Keratinocyte (primary cell): ENCODE results near the gene KCNMA1. TPM values are rescaled to one million over a fixed set of nuclear protein-coding genes. Genes with fewer than 3 reads are reported as not detected.

Experiments
- DNase-seq: peaks from one replicate; pipeline ENCODE4 v3.0.0-alpha.2; 2011; ENCODE audit warnings: low read depth, missing footprints, low spot score
- FAIRE-seq: peaks from 2 replicates; lab custom pipeline; 2011; peaks lifted over from hg19 to GRCh38; lab: Jason Lieb, UNC
- H2AFZ ChIP-seq: 2 replicates; pipeline ENCODE4 v1.6.0; 2012; ENCODE audit warnings: low read length, control low read depth, inconsistent platforms; ENCODE audit not compliant: control insufficient read depth
- H3K27ac ChIP-seq: 2 replicates; pipeline ENCODE4 v1.5.1; 2011; ENCODE audit warnings: low read length; ENCODE audit not compliant: control insufficient read depth, insufficient read depth
- H3K27me3 ChIP-seq: 3 replicates; pipeline ENCODE4 v1.6.0; 2011; ENCODE audit warnings: low read length; ENCODE audit not compliant: control insufficient read depth, insufficient read depth; ENCODE audit errors: extremely low read depth
- H3K36me3 ChIP-seq, 2 experiments: 2 replicates in 1 of 2; 3 replicates in 1 of 2; pipeline ENCODE4 v1.5.1; 2011; ENCODE audit warnings: low read length in 2 of 2, mild to moderate bottlenecking in 1 of 2; ENCODE audit not compliant: control insufficient read depth in 2 of 2, insufficient read depth in 2 of 2; ENCODE audit errors: extremely low read depth in 1 of 2
- H3K4me1 ChIP-seq: 3 replicates; pipeline ENCODE4 v1.5.1; 2011; ENCODE audit warnings: low read length; ENCODE audit not compliant: control insufficient read depth, insufficient read depth; ENCODE audit errors: extremely low read depth
- H3K4me2 ChIP-seq: 3 replicates; pipeline ENCODE4 v1.6.0; 2011; ENCODE audit warnings: low read depth, low read length; ENCODE audit not compliant: control insufficient read depth, insufficient read depth; ENCODE audit errors: extremely low read depth
- H3K4me3 ChIP-seq, 3 experiments: fragments of 200-600 bp in 1 of 3; sonication (generic) in 1 of 3; 2 replicates in 2 of 3; 3 replicates in 1 of 3; pipeline ENCODE4 v1.5.1; 2011 to 2016; ENCODE audit warnings: low read length in 3 of 3, mild to moderate bottlenecking in 3 of 3, control low read depth in 2 of 3, inconsistent platforms in 1 of 3, low read depth in 1 of 3, mixed read lengths in 1 of 3, mixed run types in 1 of 3, moderate library complexity in 1 of 3; ENCODE audit not compliant: control insufficient read depth in 2 of 3, insufficient read depth in 2 of 3; ENCODE audit errors: extremely low read depth in 1 of 3
- H3K79me2 ChIP-seq: 2 replicates; pipeline ENCODE4 v1.6.0; 2012; ENCODE audit warnings: low read length; ENCODE audit not compliant: control insufficient read depth, insufficient read depth
- H3K9ac ChIP-seq: 3 replicates; pipeline ENCODE4 v1.6.0; 2011; ENCODE audit warnings: low read length; ENCODE audit not compliant: control insufficient read depth, insufficient read depth; ENCODE audit errors: extremely low read depth
- H3K9me1 ChIP-seq: 3 replicates; pipeline ENCODE4 v1.6.0; 2011; ENCODE audit warnings: low read length; ENCODE audit not compliant: control insufficient read depth, insufficient read depth; ENCODE audit errors: extremely low read depth
- H3K9me3 ChIP-seq: 2 replicates; pipeline ENCODE4 v1.5.1; 2012; ENCODE audit warnings: low read depth, low read length; ENCODE audit not compliant: control insufficient read depth
- H4K20me1 ChIP-seq: 3 replicates; pipeline ENCODE4 v1.6.0; 2011; ENCODE audit warnings: low read length; ENCODE audit not compliant: control insufficient read depth, insufficient read depth; ENCODE audit errors: extremely low read depth
- EZH2 ChIP-seq: IDR thresholded peaks from one replicate; pipeline ENCODE4 v1.6.1; 2012; ENCODE audit warnings: inconsistent platforms, mild to moderate bottlenecking, low read length, moderate library complexity
- dilution Hi-C: fragments of 300-500 bp; cut with MboI; formaldehyde crosslinking; loops from one replicate; pipeline ENCODE4 v1.7.0; 2020; ENCODE audit warnings: low sequenced_read_pairs; ENCODE audit not compliant: extremely low pct_ligation_motif_present
- polyA plus RNA-seq, 5 experiments: library from polyadenylated mRNA; depleted of rRNA in 3 of 5; stranded (reverse) in 3 of 5; stranded (forward) in 1 of 5; unstranded in 1 of 5; fragments of >200 nt; gene quantifications; 1 replicate in 1 of 5; 2 replicates in 3 of 5; 3 replicates in 1 of 5; pipeline versions ENCODE4 v1.2.1 to v1.2.3, GENCODE V29; 2011 to 2012; ENCODE audit warnings: missing spikeins in 2 of 5, low read depth in 1 of 5, low replicate concordance in 1 of 5
- TF ChIP-seq, protein P1 (sequence below), 3 experiments: IDR thresholded peaks in 1 of 3; conservative IDR thresholded peaks in 1 of 3; optimal IDR thresholded peaks in 1 of 3; 2 replicates in 2 of 3; 3 replicates in 1 of 3; pipeline versions ENCODE3 to v1.5.1; 2011; ENCODE audit warnings: low read length in 3 of 3, mild to moderate bottlenecking in 3 of 3, moderate library complexity in 2 of 3, control low read depth in 1 of 3, inconsistent platforms in 1 of 3; ENCODE audit not compliant: insufficient read depth in 2 of 3; ENCODE audit errors: extremely low read depth in 1 of 3

KCNMA1 gene
- polyA plus RNA-seq, 1 donor (not counting 4 experiments of a cell fraction or from before 2014, with no cell fraction given): 6.3 TPM

DNA sequence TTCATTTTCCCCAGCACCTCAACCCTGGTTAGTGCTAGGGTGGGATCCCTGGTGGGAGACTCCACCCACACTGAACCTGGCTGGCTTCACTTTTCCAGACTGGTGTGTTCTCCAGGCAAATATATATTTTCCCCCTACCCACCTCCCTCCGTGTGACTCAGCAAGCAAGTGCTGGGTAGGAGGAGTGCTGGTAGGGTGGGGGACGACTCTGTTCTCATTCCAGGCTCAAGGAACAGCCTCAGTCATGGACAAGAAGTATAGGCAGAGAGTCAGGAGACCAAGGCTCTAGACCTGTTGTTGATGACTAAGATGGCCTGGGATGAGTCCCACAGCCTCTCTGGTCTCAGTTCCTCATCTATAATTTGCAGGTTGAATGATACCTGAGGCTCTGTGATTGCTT is 328.1 kb downstream of the KCNMA1 start:
- Histone ChIP-seq H3K4me3 (no peak overlapping the region), H3K4me2 (no peak overlapping the region), H3K36me3 (no peaks in the 10 kb centered on the region), H3K4me1 (no peaks in the 10 kb centered on the region), H3K27me3 (peaks cover 3% of the 10 kb centered on the region), H3K27ac (no peak overlapping the region), H3K9me1 (no peaks in the 10 kb centered on the region), H3K9me3 (no peaks in the 10 kb centered on the region), H4K20me1 (no peaks in the 10 kb centered on the region), H3K79me2 (no peaks in the 10 kb centered on the region), H3K9ac (no peak overlapping the region), H2AFZ (no peak overlapping the region)
- dilution Hi-C loops: no loop called here
- DNase-seq (no peak), FAIRE-seq (no peak)
- TF ChIP-seq EZH2: no peak
- TF ChIP-seq, protein P1, sequence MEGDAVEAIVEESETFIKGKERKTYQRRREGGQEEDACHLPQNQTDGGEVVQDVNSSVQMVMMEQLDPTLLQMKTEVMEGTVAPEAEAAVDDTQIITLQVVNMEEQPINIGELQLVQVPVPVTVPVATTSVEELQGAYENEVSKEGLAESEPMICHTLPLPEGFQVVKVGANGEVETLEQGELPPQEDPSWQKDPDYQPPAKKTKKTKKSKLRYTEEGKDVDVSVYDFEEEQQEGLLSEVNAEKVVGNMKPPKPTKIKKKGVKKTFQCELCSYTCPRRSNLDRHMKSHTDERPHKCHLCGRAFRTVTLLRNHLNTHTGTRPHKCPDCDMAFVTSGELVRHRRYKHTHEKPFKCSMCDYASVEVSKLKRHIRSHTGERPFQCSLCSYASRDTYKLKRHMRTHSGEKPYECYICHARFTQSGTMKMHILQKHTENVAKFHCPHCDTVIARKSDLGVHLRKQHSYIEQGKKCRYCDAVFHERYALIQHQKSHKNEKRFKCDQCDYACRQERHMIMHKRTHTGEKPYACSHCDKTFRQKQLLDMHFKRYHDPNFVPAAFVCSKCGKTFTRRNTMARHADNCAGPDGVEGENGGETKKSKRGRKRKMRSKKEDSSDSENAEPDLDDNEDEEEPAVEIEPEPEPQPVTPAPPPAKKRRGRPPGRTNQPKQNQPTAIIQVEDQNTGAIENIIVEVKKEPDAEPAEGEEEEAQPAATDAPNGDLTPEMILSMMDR (optimal IDR thresholded peaks at IDR 0.05 in 1 of 3, IDR thresholded peaks at IDR 0.05 in 1 of 3, conservative IDR thresholded peaks at IDR 0.05 in 1 of 3; ENCODE audit: extremely low read depth in 1 of 3, insufficient read depth in 2 of 3, low read length in 3 of 3): no peak

DNA sequence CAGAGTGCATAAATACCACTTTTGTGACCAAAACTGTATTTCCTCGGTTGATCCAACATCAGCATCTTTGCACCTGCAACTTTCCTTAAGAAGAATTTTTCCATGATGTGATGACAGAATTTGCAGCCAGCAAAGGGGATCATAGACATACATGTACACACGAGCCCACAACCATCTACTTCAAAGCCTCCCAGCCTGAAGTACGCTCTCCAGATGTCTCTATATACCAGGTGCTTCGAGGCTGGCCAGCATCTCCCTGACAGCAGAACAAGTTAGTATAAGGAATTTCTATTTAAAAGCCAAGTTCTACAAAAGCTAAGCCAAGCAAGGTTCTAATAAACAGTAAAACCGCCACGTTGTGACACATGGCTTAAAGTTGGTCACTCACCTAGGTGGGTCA is 328.5 kb downstream of the KCNMA1 start:
- Histone ChIP-seq H3K79me2 (no peaks in the 10 kb centered on the region), H3K27ac (no peak overlapping the region), H3K27me3 (peaks cover 3% of the 10 kb centered on the region), H3K4me2 (no peak overlapping the region), H3K9ac (no peak overlapping the region), H3K9me3 (no peaks in the 10 kb centered on the region), H4K20me1 (no peaks in the 10 kb centered on the region), H3K4me3 (no peak overlapping the region), H3K9me1 (no peaks in the 10 kb centered on the region), H3K4me1 (no peaks in the 10 kb centered on the region), H2AFZ (no peak overlapping the region), H3K36me3 (no peaks in the 10 kb centered on the region)
- no peak for TF ChIP-seq EZH2
- TF ChIP-seq, protein P1 (optimal IDR thresholded peaks at IDR 0.05 in 1 of 3, IDR thresholded peaks at IDR 0.05 in 1 of 3, conservative IDR thresholded peaks at IDR 0.05 in 1 of 3; ENCODE audit: extremely low read depth in 1 of 3, insufficient read depth in 2 of 3, low read length in 3 of 3): no peak
- DNase-seq (no peak), FAIRE-seq (no peak)
- dilution Hi-C loops: no loop called here
